ENCODE measurements around the gene GPS1. TPM values are rescaled to one million over a fixed set of nuclear protein-coding genes. Genes with fewer than 3 reads are reported as not detected.

The GPS1 gene
- total and polyA plus RNA-seq, 9 of the 15 experiments (the other 6 are each of a cell fraction or from before 2014, with no cell fraction given) = 3.1 to 167 (median 69.9) TPM

DNA sequence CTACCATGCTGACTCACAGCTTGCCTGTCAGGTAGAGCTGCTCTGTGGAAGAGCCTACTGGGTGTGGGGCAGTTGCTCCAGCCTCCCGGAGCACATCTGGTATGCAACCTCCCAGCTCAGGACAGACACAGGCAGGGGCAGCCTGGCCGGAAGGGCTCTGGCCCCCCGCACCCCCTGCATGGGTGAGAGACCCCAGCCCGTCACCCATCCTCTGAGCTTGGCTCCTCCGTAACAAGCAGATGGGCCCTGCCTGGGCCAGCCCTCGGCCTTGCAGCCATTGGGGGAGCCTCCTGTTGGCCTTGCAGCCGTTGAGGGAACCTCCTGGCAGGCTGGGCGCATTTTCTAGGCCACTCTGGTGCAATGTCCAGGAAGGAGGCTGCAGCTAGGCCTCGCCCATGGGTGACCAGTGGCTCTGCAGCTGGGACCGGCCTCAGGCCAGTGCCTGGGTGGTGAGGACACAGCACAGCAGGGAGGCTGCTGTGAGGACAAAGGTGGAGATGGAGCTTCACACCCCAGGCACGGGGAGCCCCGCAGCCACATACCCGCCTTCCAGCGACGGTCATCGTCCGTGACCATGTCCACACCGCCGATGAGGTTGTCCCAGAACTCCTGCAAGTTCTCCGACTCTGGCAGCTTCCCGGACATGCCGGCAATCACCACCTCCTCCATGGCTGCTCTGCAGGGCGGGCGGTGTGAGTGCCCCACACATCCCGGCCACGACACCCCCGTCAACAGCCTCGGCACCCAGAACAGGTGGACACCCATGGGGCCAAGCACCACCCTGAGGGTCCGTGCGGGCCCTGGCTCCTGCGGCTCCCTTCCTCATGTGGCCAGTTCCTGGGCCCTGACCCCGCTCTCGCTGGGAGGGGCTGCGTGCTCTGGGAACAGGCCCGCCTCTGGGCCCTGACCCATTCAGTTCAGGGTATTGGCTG, 44.3 kb downstream of the GPS1 start (continued):
- TF ChIP-seq, protein P1, sequence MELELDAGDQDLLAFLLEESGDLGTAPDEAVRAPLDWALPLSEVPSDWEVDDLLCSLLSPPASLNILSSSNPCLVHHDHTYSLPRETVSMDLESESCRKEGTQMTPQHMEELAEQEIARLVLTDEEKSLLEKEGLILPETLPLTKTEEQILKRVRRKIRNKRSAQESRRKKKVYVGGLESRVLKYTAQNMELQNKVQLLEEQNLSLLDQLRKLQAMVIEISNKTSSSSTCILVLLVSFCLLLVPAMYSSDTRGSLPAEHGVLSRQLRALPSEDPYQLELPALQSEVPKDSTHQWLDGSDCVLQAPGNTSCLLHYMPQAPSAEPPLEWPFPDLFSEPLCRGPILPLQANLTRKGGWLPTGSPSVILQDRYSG (tag; conservative IDR thresholded peaks at IDR 0.05; ENCODE audit: low read depth) = no peak
- no peak for TF ChIP-seq ETV5 (CRISPR knock-in tag; IDR thresholded peaks at IDR 0.05; ENCODE audit: low read depth)
- TF ChIP-seq SP1 (CRISPR knock-in tag; IDR thresholded peaks at IDR 0.05) = peak; percentile 63; the same call in 1 of the 2 replicates
- 0 out of 2 replicates have a peak, but pooled peaks have one; percentile 25 for TF ChIP-seq TAF15 (IDR thresholded peaks at IDR 0.05; ENCODE audit: low read depth, low read length)

DNA sequence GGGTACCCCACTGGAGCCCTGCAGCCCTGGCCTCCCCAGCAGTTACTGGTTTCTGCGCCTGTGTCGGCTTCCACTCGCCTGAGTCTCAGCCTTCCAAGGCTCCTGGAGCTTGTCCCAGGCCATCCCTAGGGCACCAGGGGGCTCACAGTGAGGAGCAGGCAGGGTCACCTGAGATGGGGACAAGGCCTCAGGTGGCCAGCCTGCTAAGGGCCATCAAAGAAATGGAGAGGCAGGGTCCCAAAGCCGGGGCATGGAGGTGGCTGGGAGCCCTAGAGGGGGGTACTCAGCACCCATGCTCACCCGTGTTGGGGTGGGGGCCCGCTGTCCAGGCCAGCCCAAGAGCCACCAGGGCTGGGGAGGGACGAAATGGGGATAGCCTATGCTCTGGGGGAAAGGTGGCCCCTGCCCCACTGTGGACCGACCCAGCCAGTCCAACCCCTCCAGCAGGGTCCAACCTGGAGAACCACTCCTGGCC, 45.0 kb downstream of the GPS1 start:
- no peaks in the 10 kb centered on the region for H3K27me3 ChIP-seq (ENCODE audit: control insufficient read depth in 2 of 2, insufficient read depth in 2 of 2, low read length in 2 of 2)
- peaks cover 29 to 89% of the 10 kb centered on the region in 2 experiments for H3K4me1 ChIP-seq (replicated peaks in 1 of 2; ENCODE audit: control insufficient read depth in 2 of 2, insufficient read depth in 2 of 2, low read length in 2 of 2)
- no peaks in the 10 kb centered on the region for H3K9me1 ChIP-seq (ENCODE audit: control insufficient read depth, insufficient read depth, low read length)
- H4K20me1 ChIP-seq (replicated peaks; ENCODE audit: control insufficient read depth, insufficient read depth, low read length) = peaks cover 31% of the 10 kb centered on the region
- no peak for DNase-seq (ENCODE audit: extremely low read depth in 1 of 4, low spot score in 3 of 4)
- peaks cover 70% of the 10 kb centered on the region for H3K79me2 ChIP-seq (ENCODE audit: control insufficient read depth, insufficient read depth, low read length)
- ATAC-seq = no peak
- POLR2A ChIA-PET = interaction anchor here (0.6 to 2.0 kb wide), 6 partner anchors 15 to 66 kb away, joined by 3 to 11 read pairs (median 4); no protein-coding TSS in a partner anchor
- intact Hi-C loops (cut with micrococcal nuclease) = loop anchor here (5.0 kb wide), 1 partner anchor 64 kb away; the partner anchor contains the start of gene RAC3
- peak overlapping the region; percentile 97 for H3K4me3 ChIP-seq
- in situ Hi-C loops (cut with MboI) = no loop called here
- peaks cover 57% of the 10 kb centered on the region for H3K36me3 ChIP-seq (ENCODE audit: control insufficient read depth, insufficient read depth, low read length)
- H3K9ac ChIP-seq (ENCODE audit: insufficient read depth in 1 of 2, low read depth in 2 of 2, low read length in 2 of 2) = peak overlapping the region; percentile 95 to 100
- 0% methylated on average over 6 of the region's 8 CpGs for WGBS (ENCODE audit: insufficient coverage, low coverage, missing lambda C conversion rate)
- CTCF ChIA-PET (ENCODE audit: low intra/inter-chr PET ratio) = no interaction called here
- no peaks in the 10 kb centered on the region for H3K9me3 ChIP-seq (replicated peaks; ENCODE audit: control insufficient read depth, insufficient read depth, low read depth, low read length)
- peak overlapping the region; percentile 78 for H3K4me2 ChIP-seq (ENCODE audit: insufficient read depth, low read length)
- H2AFZ ChIP-seq (ENCODE audit: low read depth, low read length) = no peak overlapping the region
- BruUV-seq (replicated peaks) = no TSS peak
- peak overlapping the region; percentile 94 for H3K27ac ChIP-seq (ENCODE audit: extremely low read depth, low read depth, low read length)
- FAIRE-seq = no peak
- TF ChIP-seq TOE1 (IDR thresholded peaks at IDR 0.05; ENCODE audit: borderline replicate concordance) (no peak), TOE1 (CRISPR knock-in tag; IDR thresholded peaks at IDR 0.05; ENCODE audit: borderline replicate concordance, low read depth) (0 out of 2 replicates have a peak, but pooled peaks have one; percentile 25), CHCHD3 (CRISPR knock-in tag; IDR thresholded peaks at IDR 0.05) (no peak), LCOR (CRISPR knock-in tag; IDR thresholded peaks at IDR 0.05) (0 out of 2 replicates have a peak, but pooled peaks have one; percentile 40), RBFOX2 (IDR thresholded peaks at IDR 0.05; ENCODE audit: low read depth, low read length) (peak; percentile 64), POLR2A (conservative IDR thresholded peaks at IDR 0.05) (peak; percentile 41; the same call in 1 of the 2 replicates)

Measured in K562 (cell line).